GM23248 (cell line): Measurements from ENCODE around the gene SH3PXD2A.

Source experiments
- EZH2 ChIP-seq: fragments of 200-600 bp; sonication (generic); IDR thresholded peaks from 2 replicates; pipeline ENCODE4 v1.6.1; 2018; ENCODE audit warnings: antibody characterized with exemption, mild to moderate bottlenecking; ENCODE audit not compliant: insufficient read depth, poor library complexity, severe bottlenecking
- EZH2phosphoT487 ChIP-seq: fragments of 200-600 bp; sonication (generic); IDR thresholded peaks from 2 replicates; pipeline ENCODE4 v1.6.1; 2018; ENCODE audit warnings: antibody characterized with exemption, moderate library complexity, mild to moderate bottlenecking, low read depth; ENCODE audit not compliant: insufficient read depth

- TF ChIP-seq EZH2: no peak
- TF ChIP-seq EZH2phosphoT487: no peak
These were observed 279.3 kb downstream of the SH3PXD2A start for GRCh38 chr10:103576076-103576471.
